GM12892 (cell line): ENCODE measurements around the gene GNA12.

Experiments used
- POLR2A ChIP-seq: IDR thresholded peaks from 2 replicates; pipeline ENCODE4 v1.6.1; 2011; ENCODE audit warnings: low read depth, low read length, control low read depth
- POLR2AphosphoS5 ChIP-seq: IDR thresholded peaks from 2 replicates; pipeline ENCODE4 v1.6.1; 2011; ENCODE audit warnings: low read depth, low read length, control low read depth
- TAF1 ChIP-seq: IDR thresholded peaks from 2 replicates; pipeline ENCODE4 v1.6.1; 2011; ENCODE audit warnings: low read depth, mild to moderate bottlenecking, control low read depth, low read length, borderline replicate concordance

GRCh38 chr7:2883101-2883500, 39.0 kb upstream of the GNA12 start:
- TF ChIP-seq POLR2A (no peak), POLR2AphosphoS5 (no peak), TAF1 (no peak)
